ENCODE data around the gene ASAP2. TPM values are rescaled to one million over a fixed set of nuclear protein-coding genes. Genes with fewer than 3 reads are reported as not detected.

Gene ASAP2
- total RNA-seq, 1 donor from 2014 or later: 60.7 TPM

DNA sequence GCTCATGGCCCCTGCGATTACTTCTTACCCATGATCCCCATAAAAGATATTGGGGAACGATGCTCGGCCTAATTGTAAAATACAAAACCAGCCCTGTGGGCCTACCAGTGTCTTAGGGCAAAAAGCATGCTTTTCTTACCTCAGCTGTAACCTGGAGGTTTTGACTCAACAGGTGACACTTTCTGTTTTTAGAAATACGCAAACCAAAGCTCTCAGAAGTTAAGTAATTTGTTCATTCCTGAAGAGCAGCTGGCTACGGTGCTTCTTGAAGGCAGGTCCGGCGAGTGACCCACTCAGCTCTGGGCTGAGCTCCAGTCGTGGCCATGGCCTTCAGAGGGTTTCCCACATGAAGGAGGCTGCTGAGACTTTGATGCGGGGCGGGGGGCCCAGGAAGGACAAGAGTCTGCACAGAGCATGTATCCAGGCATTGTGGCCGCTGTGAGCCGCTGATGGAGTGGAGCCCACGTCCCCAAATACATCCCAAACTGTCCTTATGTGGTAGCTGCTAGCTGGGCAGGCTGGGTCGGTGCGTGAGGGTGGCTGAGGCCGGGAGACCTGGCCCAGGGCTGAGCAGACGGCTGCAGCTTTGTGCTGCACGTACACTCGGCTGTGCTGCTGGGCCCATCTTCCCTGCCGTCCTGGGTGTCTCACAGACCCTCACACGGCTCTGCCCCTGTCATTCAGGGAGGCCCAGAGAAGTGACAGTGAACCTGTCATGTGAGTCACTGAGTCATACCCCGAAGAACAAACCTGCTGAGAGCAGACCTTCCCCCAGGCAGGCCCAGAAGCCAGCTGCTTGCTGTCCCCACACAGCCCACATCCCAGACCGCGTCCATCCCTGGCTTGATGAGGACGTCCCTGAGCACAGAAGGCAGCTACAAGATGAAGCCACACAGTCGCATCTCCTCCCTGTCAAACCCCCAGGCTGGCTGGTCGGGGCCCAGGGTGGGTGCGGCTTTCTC lies 182.6 kb downstream of the ASAP2 start:
- Mint-ChIP-seq H3K4me3 (ENCODE audit: unreplicated experiment) (no peak overlapping the region), H3K36me3 (ENCODE audit: low read depth) (peaks cover 37% of the 10 kb centered on the region), H3K4me1 (ENCODE audit: low read depth) (peaks cover 26% of the 10 kb centered on the region), H3K9me3 (ENCODE audit: low read depth) (no peaks in the 10 kb centered on the region), H3K27me3 (ENCODE audit: low read depth) (no peaks in the 10 kb centered on the region), H3K27ac (ENCODE audit: unreplicated experiment) (peak overlapping the region; percentile 12)
- DNase-seq (ENCODE audit: low spot score): peak; percentile 75
- TF ChIP-seq, protein P1, sequence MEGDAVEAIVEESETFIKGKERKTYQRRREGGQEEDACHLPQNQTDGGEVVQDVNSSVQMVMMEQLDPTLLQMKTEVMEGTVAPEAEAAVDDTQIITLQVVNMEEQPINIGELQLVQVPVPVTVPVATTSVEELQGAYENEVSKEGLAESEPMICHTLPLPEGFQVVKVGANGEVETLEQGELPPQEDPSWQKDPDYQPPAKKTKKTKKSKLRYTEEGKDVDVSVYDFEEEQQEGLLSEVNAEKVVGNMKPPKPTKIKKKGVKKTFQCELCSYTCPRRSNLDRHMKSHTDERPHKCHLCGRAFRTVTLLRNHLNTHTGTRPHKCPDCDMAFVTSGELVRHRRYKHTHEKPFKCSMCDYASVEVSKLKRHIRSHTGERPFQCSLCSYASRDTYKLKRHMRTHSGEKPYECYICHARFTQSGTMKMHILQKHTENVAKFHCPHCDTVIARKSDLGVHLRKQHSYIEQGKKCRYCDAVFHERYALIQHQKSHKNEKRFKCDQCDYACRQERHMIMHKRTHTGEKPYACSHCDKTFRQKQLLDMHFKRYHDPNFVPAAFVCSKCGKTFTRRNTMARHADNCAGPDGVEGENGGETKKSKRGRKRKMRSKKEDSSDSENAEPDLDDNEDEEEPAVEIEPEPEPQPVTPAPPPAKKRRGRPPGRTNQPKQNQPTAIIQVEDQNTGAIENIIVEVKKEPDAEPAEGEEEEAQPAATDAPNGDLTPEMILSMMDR (IDR thresholded peaks at IDR 0.05): no peak

DNA sequence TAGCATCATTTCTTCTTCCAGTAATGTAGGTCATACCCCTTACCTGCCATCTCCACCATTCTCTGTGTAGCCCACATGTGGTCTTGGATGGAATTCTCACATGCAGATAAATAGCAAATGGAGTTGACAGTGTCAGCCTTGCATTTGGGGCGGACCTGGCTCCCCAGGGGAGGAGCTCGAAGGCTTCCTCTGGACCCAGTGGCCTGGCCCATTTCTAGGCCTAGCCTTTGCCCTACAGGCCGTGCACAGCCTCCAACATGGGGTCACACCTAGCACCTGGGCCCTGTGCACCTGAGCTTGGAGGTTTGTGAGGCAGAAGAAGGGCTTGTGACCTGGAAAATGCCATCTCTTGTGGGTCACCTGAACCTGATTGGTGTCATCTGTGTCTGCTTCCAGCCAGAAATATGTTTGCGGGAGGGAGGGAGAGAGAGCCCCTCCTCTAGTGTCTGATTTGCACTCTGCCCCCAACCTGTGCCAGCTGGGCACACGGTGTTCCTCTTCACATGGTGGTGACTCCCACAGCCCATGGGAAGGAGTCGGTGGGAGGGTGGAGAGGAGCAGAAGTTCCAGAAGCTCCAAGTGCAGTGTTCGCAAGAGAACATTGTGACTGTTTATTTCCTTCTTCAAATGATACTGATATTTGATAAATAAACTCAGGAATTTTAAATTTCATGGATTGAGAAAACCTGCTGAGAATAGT lies 183.7 kb downstream of the ASAP2 start:
- Mint-ChIP-seq H3K27ac (ENCODE audit: unreplicated experiment) (no peak overlapping the region), H3K36me3 (ENCODE audit: low read depth) (peaks cover 41% of the 10 kb centered on the region), H3K9me3 (ENCODE audit: low read depth) (no peaks in the 10 kb centered on the region), H3K4me3 (ENCODE audit: unreplicated experiment) (no peak overlapping the region), H3K27me3 (ENCODE audit: low read depth) (no peaks in the 10 kb centered on the region), H3K4me1 (ENCODE audit: low read depth) (peaks cover 26% of the 10 kb centered on the region)
- TF ChIP-seq, protein P1 (IDR thresholded peaks at IDR 0.05): no peak
- peak; percentile 56 for DNase-seq (ENCODE audit: low spot score)

DNA sequence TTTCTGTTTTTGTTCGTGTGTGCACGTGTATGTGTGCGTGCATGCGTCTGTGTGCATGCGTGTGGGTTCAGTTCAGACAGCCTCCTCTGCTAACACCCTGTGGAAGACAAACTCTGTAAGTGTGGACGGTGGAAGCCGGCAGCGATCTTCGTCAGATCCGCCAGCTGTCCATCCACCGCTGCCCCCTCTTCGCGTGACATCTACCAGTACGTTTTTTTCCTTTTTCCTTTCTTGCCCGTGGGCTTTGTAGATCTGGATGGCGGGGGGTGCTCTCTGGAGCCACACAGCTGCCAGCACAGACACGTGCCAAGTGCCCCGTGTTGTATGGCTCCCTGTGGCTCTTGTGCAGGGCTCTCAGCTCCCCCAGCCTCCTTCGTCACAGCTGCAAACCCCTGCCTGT lies 184.4 kb downstream of the ASAP2 start:
- TF ChIP-seq, protein P1 (IDR thresholded peaks at IDR 0.05): no peak
- peak; percentile 40 for DNase-seq (ENCODE audit: low spot score)
- H3K4me1 Mint-ChIP-seq (ENCODE audit: low read depth): peaks cover 22% of the 10 kb centered on the region
- H3K4me3 Mint-ChIP-seq (ENCODE audit: unreplicated experiment): no peak overlapping the region
- no peak overlapping the region for H3K27ac Mint-ChIP-seq (ENCODE audit: unreplicated experiment)
- no peaks in the 10 kb centered on the region for H3K9me3 Mint-ChIP-seq (ENCODE audit: low read depth)
- H3K27me3 Mint-ChIP-seq (ENCODE audit: low read depth): no peaks in the 10 kb centered on the region
- H3K36me3 Mint-ChIP-seq (ENCODE audit: low read depth): peaks cover 38% of the 10 kb centered on the region

DNA sequence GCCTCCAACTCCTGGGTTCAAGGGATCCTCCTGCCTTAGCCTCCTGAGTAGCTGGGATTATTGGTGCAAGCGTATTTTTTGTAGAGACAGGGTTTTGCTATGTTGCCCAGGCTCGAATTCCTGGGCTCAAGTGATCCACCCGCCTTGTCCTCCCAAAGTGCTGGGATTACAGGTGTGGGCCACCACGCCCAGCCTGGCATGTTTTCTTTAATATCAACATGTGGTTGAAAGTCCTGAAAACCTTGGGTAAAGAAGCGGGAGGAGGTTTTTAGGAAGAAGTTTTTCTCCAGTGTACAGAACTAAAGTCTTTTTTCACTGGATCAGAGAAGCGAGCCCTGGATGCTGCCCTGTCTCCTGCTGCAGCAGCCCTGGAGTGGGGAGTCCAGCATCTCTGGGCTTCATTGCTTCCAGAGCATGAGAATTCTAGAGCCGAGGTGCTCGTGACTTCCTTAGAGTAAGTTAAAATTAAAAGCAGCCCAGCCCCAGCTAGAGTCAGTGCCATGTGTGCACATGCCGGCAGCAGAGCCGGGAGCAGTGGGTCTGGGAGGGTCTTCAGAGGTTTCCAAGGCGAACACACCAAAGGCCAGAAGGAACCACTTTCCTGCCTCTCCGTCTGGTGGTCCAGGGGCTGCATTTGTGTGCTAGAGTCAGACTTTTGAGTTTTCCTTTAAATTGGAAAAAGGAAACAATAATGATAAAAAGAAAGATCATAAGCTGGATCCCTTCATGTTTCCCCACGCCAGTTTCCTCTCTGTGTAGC lies 185.5 kb downstream of the ASAP2 start:
- Mint-ChIP-seq H3K4me1 (ENCODE audit: low read depth) (peaks cover 21% of the 10 kb centered on the region), H3K4me3 (ENCODE audit: unreplicated experiment) (no peak overlapping the region), H3K27ac (ENCODE audit: unreplicated experiment) (peak overlapping the region; percentile 95), H3K9me3 (ENCODE audit: low read depth) (no peaks in the 10 kb centered on the region), H3K27me3 (ENCODE audit: low read depth) (no peaks in the 10 kb centered on the region), H3K36me3 (ENCODE audit: low read depth) (peaks cover 34% of the 10 kb centered on the region)
- TF ChIP-seq, protein P1 (IDR thresholded peaks at IDR 0.05): no peak
- DNase-seq (ENCODE audit: low spot score): peak; percentile 42

Data from chondrocyte (in vitro differentiated cells).